ENCODE measurements around the gene GNPAT. TPM values are rescaled to one million over a fixed set of nuclear protein-coding genes. Genes with fewer than 3 reads are reported as not detected.

The GNPAT gene
- total RNA-seq, 1 experiment from 2014 or later: 32.8 TPM

- TF ChIP-seq USF2 (CRISPR knock-in tag; IDR thresholded peaks at IDR 0.05) (no peak), USF1 (CRISPR knock-in tag; IDR thresholded peaks at IDR 0.05) (no peak), GABPB1 (CRISPR knock-in tag; IDR thresholded peaks at IDR 0.05) (no peak), FOXJ3 (CRISPR knock-in tag; IDR thresholded peaks at IDR 0.05; ENCODE audit: borderline replicate concordance) (no peak), IRF2 (CRISPR knock-in tag; IDR thresholded peaks at IDR 0.05; ENCODE audit: borderline replicate concordance, low read depth) (no peak), NR2C2 (CRISPR knock-in tag; IDR thresholded peaks at IDR 0.05) (no peak), NR3C1 (CRISPR knock-in tag; conservative IDR thresholded peaks at IDR 0.05; ENCODE audit: low read depth) (no peak)
- TF ChIP-seq, protein P1, sequence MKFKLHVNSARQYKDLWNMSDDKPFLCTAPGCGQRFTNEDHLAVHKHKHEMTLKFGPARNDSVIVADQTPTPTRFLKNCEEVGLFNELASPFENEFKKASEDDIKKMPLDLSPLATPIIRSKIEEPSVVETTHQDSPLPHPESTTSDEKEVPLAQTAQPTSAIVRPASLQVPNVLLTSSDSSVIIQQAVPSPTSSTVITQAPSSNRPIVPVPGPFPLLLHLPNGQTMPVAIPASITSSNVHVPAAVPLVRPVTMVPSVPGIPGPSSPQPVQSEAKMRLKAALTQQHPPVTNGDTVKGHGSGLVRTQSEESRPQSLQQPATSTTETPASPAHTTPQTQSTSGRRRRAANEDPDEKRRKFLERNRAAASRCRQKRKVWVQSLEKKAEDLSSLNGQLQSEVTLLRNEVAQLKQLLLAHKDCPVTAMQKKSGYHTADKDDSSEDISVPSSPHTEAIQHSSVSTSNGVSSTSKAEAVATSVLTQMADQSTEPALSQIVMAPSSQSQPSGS (CRISPR knock-in tag; IDR thresholded peaks at IDR 0.05; ENCODE audit: borderline replicate concordance, low read depth): no peak
- TF ChIP-seq, protein P2, sequence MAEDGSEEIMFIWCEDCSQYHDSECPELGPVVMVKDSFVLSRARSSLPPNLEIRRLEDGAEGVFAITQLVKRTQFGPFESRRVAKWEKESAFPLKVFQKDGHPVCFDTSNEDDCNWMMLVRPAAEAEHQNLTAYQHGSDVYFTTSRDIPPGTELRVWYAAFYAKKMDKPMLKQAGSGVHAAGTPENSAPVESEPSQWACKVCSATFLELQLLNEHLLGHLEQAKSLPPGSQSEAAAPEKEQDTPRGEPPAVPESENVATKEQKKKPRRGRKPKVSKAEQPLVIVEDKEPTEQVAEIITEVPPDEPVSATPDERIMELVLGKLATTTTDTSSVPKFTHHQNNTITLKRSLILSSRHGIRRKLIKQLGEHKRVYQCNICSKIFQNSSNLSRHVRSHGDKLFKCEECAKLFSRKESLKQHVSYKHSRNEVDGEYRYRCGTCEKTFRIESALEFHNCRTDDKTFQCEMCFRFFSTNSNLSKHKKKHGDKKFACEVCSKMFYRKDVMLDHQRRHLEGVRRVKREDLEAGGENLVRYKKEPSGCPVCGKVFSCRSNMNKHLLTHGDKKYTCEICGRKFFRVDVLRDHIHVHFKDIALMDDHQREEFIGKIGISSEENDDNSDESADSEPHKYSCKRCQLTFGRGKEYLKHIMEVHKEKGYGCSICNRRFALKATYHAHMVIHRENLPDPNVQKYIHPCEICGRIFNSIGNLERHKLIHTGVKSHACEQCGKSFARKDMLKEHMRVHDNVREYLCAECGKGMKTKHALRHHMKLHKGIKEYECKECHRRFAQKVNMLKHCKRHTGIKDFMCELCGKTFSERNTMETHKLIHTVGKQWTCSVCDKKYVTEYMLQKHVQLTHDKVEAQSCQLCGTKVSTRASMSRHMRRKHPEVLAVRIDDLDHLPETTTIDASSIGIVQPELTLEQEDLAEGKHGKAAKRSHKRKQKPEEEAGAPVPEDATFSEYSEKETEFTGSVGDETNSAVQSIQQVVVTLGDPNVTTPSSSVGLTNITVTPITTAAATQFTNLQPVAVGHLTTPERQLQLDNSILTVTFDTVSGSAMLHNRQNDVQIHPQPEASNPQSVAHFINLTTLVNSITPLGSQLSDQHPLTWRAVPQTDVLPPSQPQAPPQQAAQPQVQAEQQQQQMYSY (CRISPR knock-in tag; IDR thresholded peaks at IDR 0.05): no peak
Observed at GRCh38 chr1:231199868-231200267, 41.1 kb upstream of the GNPAT start (continued).

GRCh38 chr1:231200388-231201031 is 40.5 kb upstream of the GNPAT start:
- DNase-seq (ENCODE audit: low spot score): no peak
- Mint-ChIP-seq H3K27ac (no peak overlapping the region), H3K4me1 (no peaks in the 10 kb centered on the region), H3K4me3 (no peak overlapping the region), H3K36me3 (no peaks in the 10 kb centered on the region), H3K9me3 (no peaks in the 10 kb centered on the region), H3K27me3 (ENCODE audit: low read depth) (peaks cover 87% of the 10 kb centered on the region)
- POLR2A ChIA-PET: no interaction called here
- TF ChIP-seq ZNF423 (CRISPR knock-in tag; IDR thresholded peaks at IDR 0.05) (no peak), GABPB1 (CRISPR knock-in tag; IDR thresholded peaks at IDR 0.05) (peak; percentile 83)
- CTCF ChIA-PET: interaction anchor here (0.7 kb wide), 1 partner anchor 11 kb away, joined by 3 read pairs; no protein-coding TSS in a partner anchor
- no peak for ATAC-seq

- H3K4me1 Mint-ChIP-seq: no peaks in the 10 kb centered on the region
- H3K9me3 Mint-ChIP-seq: no peaks in the 10 kb centered on the region
- no peak for DNase-seq (ENCODE audit: low spot score)
- no peak overlapping the region for H3K4me3 Mint-ChIP-seq
- ChIA-PET CTCF (interaction anchor here (1.4 kb wide), 1 partner anchor 10 kb away, joined by 5 read pairs; no protein-coding TSS in a partner anchor), POLR2A (no interaction called here)
- H3K36me3 Mint-ChIP-seq: no peaks in the 10 kb centered on the region
- H3K27me3 Mint-ChIP-seq (ENCODE audit: low read depth): peaks cover 85% of the 10 kb centered on the region
- H3K27ac Mint-ChIP-seq: no peak overlapping the region
- ATAC-seq: no peak
- TF ChIP-seq NFATC4 (CRISPR knock-in tag; IDR thresholded peaks at IDR 0.05) (no peak), CREM (CRISPR knock-in tag; IDR thresholded peaks at IDR 0.05) (no peak), TEAD4 (CRISPR knock-in tag; IDR thresholded peaks at IDR 0.05) (no peak), JAZF1 (CRISPR knock-in tag; IDR thresholded peaks at IDR 0.05) (no peak), NFE2L1 (CRISPR knock-in tag; IDR thresholded peaks at IDR 0.05) (no peak), TP53 (CRISPR knock-in tag; IDR thresholded peaks at IDR 0.05) (no peak), SP1 (CRISPR knock-in tag; conservative IDR thresholded peaks at IDR 0.05) (no peak), SOX15 (CRISPR knock-in tag; IDR thresholded peaks at IDR 0.05) (no peak), JUN (CRISPR knock-in tag; IDR thresholded peaks at IDR 0.05) (no peak), E2F1 (CRISPR knock-in tag; IDR thresholded peaks at IDR 0.05) (no peak), ZNF396 (CRISPR knock-in tag; IDR thresholded peaks at IDR 0.05; ENCODE audit: borderline replicate concordance) (no peak), NR3C1 (CRISPR knock-in tag; conservative IDR thresholded peaks at IDR 0.05; ENCODE audit: low read depth) (no peak), MYBL2 (CRISPR knock-in tag; IDR thresholded peaks at IDR 0.05) (no peak), NFYB (CRISPR knock-in tag; conservative IDR thresholded peaks at IDR 0.05; ENCODE audit: low read depth) (no peak), ZNF416 (CRISPR knock-in tag; IDR thresholded peaks at IDR 0.05) (no peak), RELA (CRISPR knock-in tag; IDR thresholded peaks at IDR 0.05; ENCODE audit: borderline replicate concordance) (no peak), PRRX2 (CRISPR knock-in tag; IDR thresholded peaks at IDR 0.05) (no peak)
- TF ChIP-seq, protein P3, sequence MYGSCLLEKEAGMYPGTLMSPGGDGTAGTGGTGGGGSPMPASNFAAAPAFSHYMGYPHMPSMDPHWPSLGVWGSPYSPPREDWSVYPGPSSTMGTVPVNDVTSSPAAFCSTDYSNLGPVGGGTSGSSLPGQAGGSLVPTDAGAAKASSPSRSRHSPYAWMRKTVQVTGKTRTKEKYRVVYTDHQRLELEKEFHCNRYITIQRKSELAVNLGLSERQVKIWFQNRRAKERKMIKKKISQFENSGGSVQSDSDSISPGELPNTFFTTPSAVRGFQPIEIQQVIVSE (CRISPR knock-in tag; IDR thresholded peaks at IDR 0.05; ENCODE audit: borderline replicate concordance): no peak
Observed at GRCh38 chr1:231201375-231201978, 39.5 kb upstream of the GNPAT start.
